HepG2 (cell line): ENCODE data around the gene SIRT7. TPM values are rescaled to one million over a fixed set of nuclear protein-coding genes. Genes with fewer than 3 reads are reported as not detected.

Experiments used
- FLYWCH1 ChIP-seq: sonication (generic); formaldehyde crosslinking; IDR thresholded peaks from 2 replicates; pipeline ENCODE4 v1.8.1; 2023; ENCODE audit warnings: mild to moderate bottlenecking, missing genetic modification reagents
- RBFOX2 ChIP-seq: fragments of 200-400 bp; formaldehyde crosslinking; IDR thresholded peaks from 2 replicates; pipeline ENCODE4 v1.6.1; 2017; ENCODE audit warnings: low read depth, mild to moderate bottlenecking, low read length
- ZNF142 ChIP-seq: sonication (generic); formaldehyde crosslinking; IDR thresholded peaks from 2 replicates; pipeline ENCODE4 v1.4.0; 2020; ENCODE audit warnings: missing genetic modification reagents
- ZNF275 ChIP-seq: sonication (generic); formaldehyde crosslinking; IDR thresholded peaks from 2 replicates; pipeline ENCODE4 v1.8.0; 2022; ENCODE audit warnings: missing genetic modification reagents, mild to moderate bottlenecking, inconsistent platforms, borderline replicate concordance
- ZNF496 ChIP-seq: sonication (generic); formaldehyde crosslinking; IDR thresholded peaks from 2 replicates; pipeline ENCODE4 v1.8.1; 2023; ENCODE audit warnings: mild to moderate bottlenecking, moderate library complexity, missing genetic modification reagents; ENCODE audit not compliant: insufficient replicate concordance
- ZNF512 ChIP-seq: sonication (generic); formaldehyde crosslinking; IDR thresholded peaks from 2 replicates; pipeline ENCODE4 v1.4.0; 2020; ENCODE audit warnings: mild to moderate bottlenecking, missing genetic modification reagents
- ZNF558 ChIP-seq: sonication (generic); formaldehyde crosslinking; IDR thresholded peaks from 2 replicates; pipeline ENCODE4 v1.9.0; 2022; ENCODE audit warnings: mild to moderate bottlenecking, missing genetic modification reagents, borderline replicate concordance
- ZNF709 ChIP-seq: sonication (generic); formaldehyde crosslinking; IDR thresholded peaks from 2 replicates; pipeline ENCODE4 v1.5.0; 2020; ENCODE audit warnings: mild to moderate bottlenecking, missing genetic modification reagents
- polyA plus RNA-seq, 8 experiments: library from polyadenylated mRNA; depleted of rRNA in 3 of 8; stranded (reverse) in 7 of 8; unstranded in 1 of 8; fragments of >200 nt; fragmentation: Illumina TruSeq in 4 of 8; extraction: Trizol in 4 of 8; gene quantifications; 2 replicates each; pipeline versions ENCODE4 v1.2.1 to v1.2.3, GENCODE V29; 2011 to 2016; ENCODE audit warnings: low read depth in 4 of 8, missing spikeins in 1 of 8, mixed read lengths in 1 of 8; ENCODE audit not compliant: insufficient read depth in 1 of 8
- total RNA-seq, 5 experiments: library from RNA; depleted of rRNA; stranded (reverse); fragments of >200 nt; fragmentation: Illumina TruSeq; extraction: Trizol; gene quantifications; 2 replicates each; pipeline ENCODE4 v1.2.3, GENCODE V29; 2016; ENCODE audit warnings: low read depth in 1 of 5
- TF ChIP-seq, protein P1 (sequence below): sonication (generic); formaldehyde crosslinking; IDR thresholded peaks from 2 replicates; pipeline ENCODE4 v1.4.0; 2020; ENCODE audit warnings: missing genetic modification reagents
- TF ChIP-seq, protein P2 (sequence below): IDR thresholded peaks from 2 replicates; pipeline ENCODE4 v1.6.1; 2016; ENCODE audit warnings: control low read depth

SIRT7 gene
- total and polyA plus RNA-seq, 2 of the 13 experiments (the other 11 are each of a cell fraction or from before 2014, with no cell fraction given), result 8.3 to 24.8 TPM

GRCh38 chr17:81869221-81870130, 48.5 kb downstream of the SIRT7 start (continued):
- TF ChIP-seq ZNF709 (CRISPR knock-in tag) (peak; percentile 21; the same call in 1 of the 2 replicates), ZNF142 (peak; percentile 50; the same call in 1 of the 2 replicates), ZNF558 (CRISPR knock-in tag) (no peak), ZNF512 (CRISPR knock-in tag) (no peak), ZNF496 (CRISPR knock-in tag) (no peak), RBFOX2 (peak; percentile 89), ZNF275 (CRISPR knock-in tag) (0 out of 2 replicates have a peak, but pooled peaks have one; percentile 37), FLYWCH1 (CRISPR knock-in tag) (no peak)
- TF ChIP-seq, protein P1, sequence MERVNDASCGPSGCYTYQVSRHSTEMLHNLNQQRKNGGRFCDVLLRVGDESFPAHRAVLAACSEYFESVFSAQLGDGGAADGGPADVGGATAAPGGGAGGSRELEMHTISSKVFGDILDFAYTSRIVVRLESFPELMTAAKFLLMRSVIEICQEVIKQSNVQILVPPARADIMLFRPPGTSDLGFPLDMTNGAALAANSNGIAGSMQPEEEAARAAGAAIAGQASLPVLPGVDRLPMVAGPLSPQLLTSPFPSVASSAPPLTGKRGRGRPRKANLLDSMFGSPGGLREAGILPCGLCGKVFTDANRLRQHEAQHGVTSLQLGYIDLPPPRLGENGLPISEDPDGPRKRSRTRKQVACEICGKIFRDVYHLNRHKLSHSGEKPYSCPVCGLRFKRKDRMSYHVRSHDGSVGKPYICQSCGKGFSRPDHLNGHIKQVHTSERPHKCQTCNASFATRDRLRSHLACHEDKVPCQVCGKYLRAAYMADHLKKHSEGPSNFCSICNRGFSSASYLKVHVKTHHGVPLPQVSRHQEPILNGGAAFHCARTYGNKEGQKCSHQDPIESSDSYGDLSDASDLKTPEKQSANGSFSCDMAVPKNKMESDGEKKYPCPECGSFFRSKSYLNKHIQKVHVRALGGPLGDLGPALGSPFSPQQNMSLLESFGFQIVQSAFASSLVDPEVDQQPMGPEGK (CRISPR knock-in tag), result peak; percentile 74
- TF ChIP-seq, protein P2, sequence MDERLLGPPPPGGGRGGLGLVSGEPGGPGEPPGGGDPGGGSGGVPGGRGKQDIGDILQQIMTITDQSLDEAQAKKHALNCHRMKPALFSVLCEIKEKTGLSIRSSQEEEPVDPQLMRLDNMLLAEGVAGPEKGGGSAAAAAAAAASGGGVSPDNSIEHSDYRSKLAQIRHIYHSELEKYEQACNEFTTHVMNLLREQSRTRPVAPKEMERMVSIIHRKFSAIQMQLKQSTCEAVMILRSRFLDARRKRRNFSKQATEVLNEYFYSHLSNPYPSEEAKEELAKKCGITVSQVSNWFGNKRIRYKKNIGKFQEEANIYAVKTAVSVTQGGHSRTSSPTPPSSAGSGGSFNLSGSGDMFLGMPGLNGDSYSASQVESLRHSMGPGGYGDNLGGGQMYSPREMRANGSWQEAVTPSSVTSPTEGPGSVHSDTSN (CRISPR knock-in tag), result no peak
